ENCODE results near the gene NDUFS1. TPM values are rescaled to one million over a fixed set of nuclear protein-coding genes. Genes with fewer than 3 reads are reported as not detected.
"Not testable (repeated sequence)": the region's sequence is repeated elsewhere in the genome, so short reads cannot be mapped to it uniquely, and the experiment has no call there.

The NDUFS1 gene
- total RNA-seq (2022) (91.9 and 100 TPM in 2 replicates), Bru-seq, nascent RNA (percentile 86 among the genes with signal in this experiment), BruChase-seq, experiment 1, labeled RNA remaining after a 6-hour chase (percentile 95 among the genes with signal in this experiment), BruChase-seq, experiment 2, labeled RNA remaining after a 2-hour chase (percentile 91 among the genes with signal in this experiment)
- long read RNA-seq, full-length matches to known transcripts = 185 of 213 reads
- long read RNA-seq, partial matches to known transcripts = 9 of 213 reads
- long read RNA-seq, other reads (novel, unspliced or antisense) = 19 of 213 reads

- H3K9me3 Mint-ChIP-seq (ENCODE audit: unreplicated experiment) = no peaks in the 10 kb centered on the region
- peak within 1 kb of the TSS; percentile 98 for H3K27ac Mint-ChIP-seq (ENCODE audit: low read depth, unreplicated experiment)
- H3K4me3 Mint-ChIP-seq (ENCODE audit: unreplicated experiment) = peak within 1 kb of the TSS; percentile 80
- POLR2A ChIA-PET = interaction anchor here (0.6 to 4.1 kb wide), 23 partner anchors 11 to 1946 kb away, joined by 3 to 55 read pairs (median 4); partner anchors contain the start of genes INO80D and ZDBF2
- CTCF ChIA-PET = interaction anchor here (0.6 to 2.4 kb wide), 4 partner anchors 54 to 399 kb away, joined by 4 to 11 read pairs (median 5); no protein-coding TSS in a partner anchor
- intact Hi-C loops (cut with micrococcal nuclease) = loop anchor here (1.0 to 10.0 kb wide), 4 partner anchors 73 to 398 kb away; partner anchors contain the start of genes ADAM23 and INO80D
- DNase-seq (ENCODE audit: unreplicated experiment) = peak; percentile 98
- TF ChIP-seq, protein P1, sequence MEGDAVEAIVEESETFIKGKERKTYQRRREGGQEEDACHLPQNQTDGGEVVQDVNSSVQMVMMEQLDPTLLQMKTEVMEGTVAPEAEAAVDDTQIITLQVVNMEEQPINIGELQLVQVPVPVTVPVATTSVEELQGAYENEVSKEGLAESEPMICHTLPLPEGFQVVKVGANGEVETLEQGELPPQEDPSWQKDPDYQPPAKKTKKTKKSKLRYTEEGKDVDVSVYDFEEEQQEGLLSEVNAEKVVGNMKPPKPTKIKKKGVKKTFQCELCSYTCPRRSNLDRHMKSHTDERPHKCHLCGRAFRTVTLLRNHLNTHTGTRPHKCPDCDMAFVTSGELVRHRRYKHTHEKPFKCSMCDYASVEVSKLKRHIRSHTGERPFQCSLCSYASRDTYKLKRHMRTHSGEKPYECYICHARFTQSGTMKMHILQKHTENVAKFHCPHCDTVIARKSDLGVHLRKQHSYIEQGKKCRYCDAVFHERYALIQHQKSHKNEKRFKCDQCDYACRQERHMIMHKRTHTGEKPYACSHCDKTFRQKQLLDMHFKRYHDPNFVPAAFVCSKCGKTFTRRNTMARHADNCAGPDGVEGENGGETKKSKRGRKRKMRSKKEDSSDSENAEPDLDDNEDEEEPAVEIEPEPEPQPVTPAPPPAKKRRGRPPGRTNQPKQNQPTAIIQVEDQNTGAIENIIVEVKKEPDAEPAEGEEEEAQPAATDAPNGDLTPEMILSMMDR (IDR thresholded peaks at IDR 0.05; ENCODE audit: unreplicated experiment) = no peak
- peaks cover 22% of the 10 kb centered on the region for H3K4me1 Mint-ChIP-seq (ENCODE audit: insufficient read depth, unreplicated experiment)
- no TSS peak for BruUV-seq (replicated peaks)
- H3K27me3 Mint-ChIP-seq (ENCODE audit: insufficient read depth, unreplicated experiment) = no peaks in the 10 kb centered on the region
- peaks cover 74% of the 10 kb centered on the region for H3K36me3 Mint-ChIP-seq (ENCODE audit: insufficient read depth, unreplicated experiment)
Measured at GRCh38 chr2:206159346-206160124, at the start of gene NDUFS1, which contains the start of gene EEF1B2. TSS of gene NDUFS1 (minus strand) at chr2:206159444. CDS start at chr2:206153678, 5,766 bp downstream. TSS of gene EEF1B2 (plus strand) at chr2:206159895. CDS start at chr2:206159980, 85 bp downstream.

GRCh38 chr2:206208900-206209299 lies 49.7 kb upstream of the NDUFS1 start:
- CTCF ChIA-PET = interaction anchor here (0.9 kb wide), 1 partner anchor 29 kb away, joined by 5 read pairs; no protein-coding TSS in a partner anchor
- H3K36me3 Mint-ChIP-seq (ENCODE audit: insufficient read depth, unreplicated experiment) = peaks cover 23% of the 10 kb centered on the region
- no TSS peak for BruUV-seq (replicated peaks)

GRCh38 chr2:206207316-206207715 lies 48.1 kb upstream of the NDUFS1 start:
- BruUV-seq (replicated peaks); H3K9me3 Mint-ChIP-seq (ENCODE audit: unreplicated experiment); H3K27me3 Mint-ChIP-seq (ENCODE audit: insufficient read depth, unreplicated experiment); DNase-seq (ENCODE audit: unreplicated experiment); H3K27ac Mint-ChIP-seq (ENCODE audit: low read depth, unreplicated experiment); intact Hi-C loops (cut with micrococcal nuclease); H3K4me3 Mint-ChIP-seq (ENCODE audit: unreplicated experiment): not testable (repeated sequence)
- CTCF ChIA-PET = interaction anchor here (0.7 kb wide), 1 partner anchor 19 kb away, joined by 3 read pairs; no protein-coding TSS in a partner anchor
- Mint-ChIP-seq H3K4me1 (ENCODE audit: insufficient read depth, unreplicated experiment) (peaks cover 14% of the 10 kb centered on the region), H3K36me3 (ENCODE audit: insufficient read depth, unreplicated experiment) (peaks cover 30% of the 10 kb centered on the region)
- POLR2A ChIA-PET = interaction anchor here (0.6 kb wide), 1 partner anchor 10 kb away, joined by 3 read pairs; no protein-coding TSS in a partner anchor

More at GRCh38 chr2:206208900-206209299, 49.7 kb upstream of the NDUFS1 start:
- Mint-ChIP-seq H3K9me3 (ENCODE audit: unreplicated experiment) (no peaks in the 10 kb centered on the region), H3K4me3 (ENCODE audit: unreplicated experiment) (no peak overlapping the region), H3K27me3 (ENCODE audit: insufficient read depth, unreplicated experiment) (no peaks in the 10 kb centered on the region), H3K4me1 (ENCODE audit: insufficient read depth, unreplicated experiment) (peaks cover 23% of the 10 kb centered on the region), H3K27ac (ENCODE audit: low read depth, unreplicated experiment) (no peak overlapping the region)
- TF ChIP-seq, protein P1 (IDR thresholded peaks at IDR 0.05; ENCODE audit: unreplicated experiment) = no peak
- POLR2A ChIA-PET = no interaction called here
- intact Hi-C loops (cut with micrococcal nuclease) = no loop called here
- DNase-seq (ENCODE audit: unreplicated experiment) = peak; percentile 35

DNA sequence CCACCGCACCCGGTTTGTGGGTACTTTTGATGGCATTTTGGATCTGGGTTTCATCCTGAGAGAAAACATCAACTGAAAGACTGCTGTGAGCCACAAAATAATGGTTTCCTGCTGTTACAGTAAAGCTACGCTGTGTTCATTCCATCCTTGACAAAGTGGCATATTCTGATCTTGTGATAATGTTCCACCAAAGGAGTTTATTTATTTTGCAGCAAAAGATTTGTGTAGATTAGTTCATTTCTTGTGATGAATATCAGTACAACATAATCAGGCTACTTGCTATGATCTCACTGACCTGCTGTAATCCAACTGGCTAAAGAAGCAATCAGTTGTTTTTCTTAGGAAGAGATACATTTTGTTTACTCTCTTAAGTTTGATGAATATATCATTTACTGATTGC lies 45.5 kb upstream of the NDUFS1 start:
- CTCF ChIA-PET = no interaction called here
- TF ChIP-seq, protein P1 (IDR thresholded peaks at IDR 0.05; ENCODE audit: unreplicated experiment) = no peak
- intact Hi-C loops (cut with micrococcal nuclease) = no loop called here
- H3K27me3 Mint-ChIP-seq (ENCODE audit: insufficient read depth, unreplicated experiment) = no peaks in the 10 kb centered on the region
- POLR2A ChIA-PET = interaction anchor here (0.8 to 3.8 kb wide), 3 partner anchors 8 to 45 kb away, joined by 3 to 34 read pairs (median 5); partner anchors contain the start of genes EEF1B2 and NDUFS1
- no peak overlapping the region for H3K4me3 Mint-ChIP-seq (ENCODE audit: unreplicated experiment)
- DNase-seq (ENCODE audit: unreplicated experiment) = no peak
- peaks cover 23% of the 10 kb centered on the region for H3K36me3 Mint-ChIP-seq (ENCODE audit: insufficient read depth, unreplicated experiment)
- H3K9me3 Mint-ChIP-seq (ENCODE audit: unreplicated experiment) = no peaks in the 10 kb centered on the region
- BruUV-seq (replicated peaks) = no TSS peak
- no peak overlapping the region for H3K27ac Mint-ChIP-seq (ENCODE audit: low read depth, unreplicated experiment)
- H3K4me1 Mint-ChIP-seq (ENCODE audit: insufficient read depth, unreplicated experiment) = peaks cover 11% of the 10 kb centered on the region
